ENCODE results near the gene LTBP1.

Gene LTBP1

DNA sequence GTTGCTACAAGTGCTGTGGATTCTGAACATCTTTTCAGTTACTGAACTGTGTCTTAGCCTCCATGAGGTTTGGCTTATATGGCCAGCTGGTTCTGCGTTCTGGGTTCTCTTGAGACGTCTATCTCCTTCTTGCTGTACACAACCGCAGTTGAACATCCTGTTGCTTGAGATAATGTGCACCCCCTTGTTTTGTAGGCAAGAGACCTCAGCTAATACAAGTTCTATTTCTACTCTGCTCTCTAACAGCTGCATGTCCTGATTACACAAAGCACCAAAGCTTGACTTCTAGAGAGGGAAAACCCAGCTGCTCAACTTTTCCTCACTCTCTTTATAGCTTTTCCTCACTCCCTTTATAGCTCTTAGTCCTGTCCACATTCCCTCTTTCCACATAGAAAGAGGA is 176.0 kb downstream of the LTBP1 start:
- no peak for DNase-seq

- DNase-seq, result no peak
Observed at GRCh38 chr2:33123216-33123615, 176.5 kb downstream of the LTBP1 start.

GRCh38 chr2:33126552-33126951 is 179.8 kb downstream of the LTBP1 start:
- DNase-seq, result no peak

GRCh38 chr2:33126958-33127357 is 180.2 kb downstream of the LTBP1 start:
- DNase-seq, result no peak

DNA sequence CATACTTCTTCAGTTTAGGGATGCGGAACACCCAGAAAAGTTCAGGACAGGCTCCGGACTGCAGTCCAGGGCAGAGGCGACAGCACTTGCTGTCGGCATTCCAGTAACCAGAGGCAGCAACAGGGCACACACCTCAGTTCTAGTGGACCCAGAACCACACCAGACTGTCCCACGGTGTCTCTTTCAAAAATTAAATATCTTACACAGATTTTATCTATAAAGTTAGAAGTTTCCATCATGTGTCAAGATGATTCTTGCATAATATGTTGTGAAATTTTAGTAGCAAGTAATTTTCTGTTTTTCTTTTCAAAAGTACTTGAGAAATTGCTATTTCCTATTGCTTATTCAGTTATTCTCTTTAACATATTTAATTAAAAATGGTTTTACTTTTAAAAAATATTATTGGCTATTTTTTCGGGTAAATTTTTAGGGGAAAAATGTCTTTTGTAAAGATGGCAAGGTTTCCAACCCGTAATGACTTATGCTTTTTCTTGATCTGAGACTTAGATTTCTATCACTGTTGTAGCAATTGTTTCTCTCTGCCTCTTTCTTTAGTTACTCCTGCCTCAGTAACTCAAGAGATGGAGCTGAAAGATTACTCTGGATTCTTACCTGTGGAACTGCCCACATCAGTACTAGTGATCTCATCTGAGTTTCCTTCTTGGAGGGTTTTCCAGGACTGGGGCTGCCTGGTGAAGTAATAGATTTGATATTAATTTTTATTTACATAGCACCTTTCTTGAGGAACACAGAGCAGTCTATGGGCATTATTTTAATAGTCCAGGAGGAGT is 182.7 kb downstream of the LTBP1 start:
- DNase-seq, result no peak

DNA sequence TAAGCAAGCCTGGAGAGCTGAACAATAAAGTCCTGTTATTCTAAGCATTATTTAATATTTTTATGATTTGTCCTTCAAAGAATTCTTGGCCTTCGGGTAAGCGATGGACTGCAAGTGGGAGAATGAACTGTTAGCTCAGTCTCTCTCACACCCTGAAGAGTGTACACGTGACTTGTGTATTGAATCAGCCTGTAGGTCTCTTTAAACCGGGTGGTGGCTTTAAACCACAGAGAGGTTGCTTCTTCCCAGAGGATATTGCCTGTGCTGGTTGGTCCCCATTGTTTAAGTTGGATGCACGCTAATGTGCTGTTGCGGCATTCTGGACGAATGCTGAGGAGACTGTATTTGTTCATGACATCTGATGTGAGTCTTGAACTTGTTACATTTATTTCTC is 183.3 kb downstream of the LTBP1 start:
- DNase-seq, result no peak

DNA sequence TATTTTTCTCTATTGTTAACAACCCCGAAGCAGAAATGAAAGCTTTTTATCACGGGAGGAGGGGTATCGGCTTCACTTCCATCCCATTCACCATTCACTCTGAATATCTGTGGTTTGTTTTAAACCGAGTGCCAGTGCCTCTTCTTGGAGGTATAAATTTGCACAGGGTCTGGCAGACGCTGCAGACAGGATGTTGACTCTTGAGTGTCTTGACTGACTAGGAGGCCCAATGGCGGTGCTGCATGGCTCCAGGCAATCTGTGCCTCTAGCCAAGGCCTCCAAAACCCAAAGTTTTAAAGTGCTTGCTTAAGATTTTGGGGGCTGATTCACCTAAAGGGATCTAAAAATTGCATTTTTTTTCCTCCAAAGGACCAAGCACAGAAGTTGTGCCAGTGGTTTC is 183.8 kb downstream of the LTBP1 start:
- no peak for DNase-seq

DNA sequence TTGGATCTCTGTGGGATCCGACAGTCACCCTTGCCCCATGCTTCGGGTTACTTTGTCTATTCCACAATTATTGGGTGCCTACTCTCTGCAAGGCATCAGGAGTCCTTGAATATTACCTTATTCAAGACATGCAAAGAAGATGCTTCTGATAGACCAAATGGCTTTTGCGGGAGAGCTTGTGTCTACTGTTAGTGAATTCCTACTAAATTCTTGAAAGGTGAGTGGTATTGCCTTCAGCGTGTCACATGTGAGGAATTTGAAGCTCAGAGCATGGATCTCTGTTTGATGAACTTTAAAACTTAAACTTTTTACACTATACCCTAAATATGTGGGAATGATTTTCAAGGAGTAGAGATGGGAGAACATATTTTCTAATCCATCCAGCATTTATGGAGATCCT is 184.4 kb downstream of the LTBP1 start:
- no peak for DNase-seq

DNA sequence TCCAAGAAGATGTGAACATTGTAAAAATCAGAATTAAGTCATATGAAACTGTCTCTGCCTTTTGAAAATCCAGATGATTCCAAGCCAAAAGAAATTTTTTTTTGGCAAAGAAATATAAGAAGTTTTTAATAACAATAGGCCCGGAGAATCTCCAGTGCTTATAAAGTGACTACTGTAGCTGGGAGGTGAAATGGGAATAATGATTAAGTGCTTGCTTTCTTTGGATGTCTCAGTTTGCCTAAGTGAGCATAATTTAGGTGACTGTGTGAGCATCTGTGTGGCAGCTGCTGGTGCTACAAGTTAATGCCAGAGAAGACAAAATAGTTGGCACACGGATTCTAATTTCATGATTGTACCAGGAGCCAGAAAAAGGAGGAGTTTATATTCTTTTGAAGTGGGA is 185.0 kb downstream of the LTBP1 start:
- no peak for DNase-seq

DNA sequence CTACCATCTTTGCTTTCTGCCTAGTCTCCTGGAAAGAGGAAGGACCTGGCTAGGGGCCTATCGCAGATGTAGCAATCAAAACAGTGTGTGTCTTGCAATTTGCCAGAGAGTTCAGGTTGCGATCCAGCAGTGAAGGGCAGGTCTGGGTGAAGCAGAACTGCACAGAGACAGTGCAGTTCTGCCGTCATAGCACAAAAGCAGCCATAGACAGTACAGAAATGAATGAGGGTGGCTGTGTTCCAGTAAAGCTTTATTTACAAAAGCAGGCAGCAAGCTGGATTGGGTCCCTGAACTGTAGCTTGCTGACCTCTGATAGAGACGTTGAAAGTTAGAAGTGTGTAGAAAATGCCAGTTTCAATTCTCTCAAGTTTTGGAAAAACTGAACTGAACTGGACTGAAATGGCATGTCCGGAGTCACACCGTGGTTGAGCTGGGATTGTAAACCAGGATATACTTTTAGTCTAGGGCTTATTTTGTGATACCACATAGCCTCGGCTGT is 186.8 kb downstream of the LTBP1 start:
- no peak for DNase-seq

DNA sequence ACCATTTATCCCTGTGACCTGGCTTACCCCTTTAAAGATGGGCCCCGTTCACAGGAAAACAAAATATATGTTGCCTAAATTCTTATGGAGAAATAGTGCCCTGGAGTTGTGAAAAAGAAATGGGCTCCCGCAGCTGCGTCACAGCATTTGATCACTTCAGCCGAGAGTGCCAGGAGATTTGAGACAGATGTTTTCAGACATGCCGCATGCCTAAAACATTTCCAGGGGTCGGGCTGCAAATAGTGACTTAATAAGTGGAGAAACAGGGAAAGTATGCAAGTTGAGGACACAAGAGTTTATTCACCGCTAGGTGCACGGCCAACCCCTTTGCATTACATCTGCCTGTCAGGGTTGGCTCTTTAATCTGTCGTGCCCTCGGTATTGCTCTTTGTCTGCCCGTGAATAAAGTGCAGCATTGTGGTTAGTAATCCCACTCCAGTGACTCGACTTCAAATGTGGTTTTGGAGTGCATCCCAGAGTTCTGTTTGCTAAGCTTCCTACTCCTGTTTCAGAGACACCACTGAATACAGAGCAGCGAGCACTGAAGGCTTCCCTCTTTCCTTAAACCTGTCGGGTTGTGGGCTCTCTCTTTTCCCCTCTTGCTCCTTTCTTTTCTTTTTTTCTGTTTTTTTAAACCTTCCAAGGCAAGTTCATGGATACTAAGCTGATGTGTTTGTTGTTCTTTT is 187.5 kb downstream of the LTBP1 start:
- DNase-seq, result peak; percentile 41

GRCh38 chr2:33134791-33135560 is 188.2 kb downstream of the LTBP1 start:
- no peak for DNase-seq

- no peak for DNase-seq
Observed at GRCh38 chr2:33135645-33136044, 188.9 kb downstream of the LTBP1 start.

GRCh38 chr2:33136056-33136455 is 189.3 kb downstream of the LTBP1 start:
- no peak for DNase-seq

DNA sequence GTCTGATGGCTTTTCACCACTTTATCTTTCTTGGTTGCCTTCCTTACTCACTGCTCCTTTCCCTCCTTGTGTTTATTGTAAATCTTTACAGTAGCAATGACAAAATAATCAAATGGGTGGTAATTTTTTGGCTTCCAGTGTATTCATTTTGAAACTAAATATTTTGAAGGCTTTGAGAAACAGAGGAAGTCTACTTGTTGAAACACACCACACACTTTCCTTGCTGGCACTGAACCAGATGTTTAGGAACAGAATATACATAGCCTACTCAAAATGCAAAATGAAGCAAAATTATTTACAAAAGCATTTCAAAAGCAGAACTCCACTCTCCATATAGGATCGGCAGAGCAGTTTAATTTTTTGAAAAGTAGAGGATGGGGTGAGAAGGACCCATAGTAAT is 189.8 kb downstream of the LTBP1 start:
- DNase-seq, result no peak

GRCh38 chr2:33137331-33137730 is 190.6 kb downstream of the LTBP1 start:
- no peak for DNase-seq

- DNase-seq, result no peak
Observed at GRCh38 chr2:33139949-33140348, 193.2 kb downstream of the LTBP1 start.

DNA sequence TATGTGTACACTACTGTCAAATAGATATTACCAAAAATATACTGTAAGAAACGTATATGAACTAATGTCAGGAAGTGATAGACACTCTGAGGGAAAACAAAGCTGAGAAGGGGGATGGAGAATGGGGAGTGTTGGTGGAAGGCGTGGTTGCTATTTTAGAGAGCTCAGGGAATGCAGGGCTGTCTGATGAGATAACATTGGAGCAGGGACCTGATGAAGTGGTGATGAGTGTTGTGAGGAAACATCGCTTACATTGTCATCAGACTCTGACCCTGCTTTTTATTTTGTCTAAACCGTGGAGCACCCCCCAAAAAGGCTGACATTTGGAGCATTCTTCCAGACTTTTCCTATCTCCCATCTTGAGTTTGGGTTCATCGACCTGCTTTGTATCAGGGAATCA is 194.7 kb downstream of the LTBP1 start:
- DNase-seq, result no peak

DNA sequence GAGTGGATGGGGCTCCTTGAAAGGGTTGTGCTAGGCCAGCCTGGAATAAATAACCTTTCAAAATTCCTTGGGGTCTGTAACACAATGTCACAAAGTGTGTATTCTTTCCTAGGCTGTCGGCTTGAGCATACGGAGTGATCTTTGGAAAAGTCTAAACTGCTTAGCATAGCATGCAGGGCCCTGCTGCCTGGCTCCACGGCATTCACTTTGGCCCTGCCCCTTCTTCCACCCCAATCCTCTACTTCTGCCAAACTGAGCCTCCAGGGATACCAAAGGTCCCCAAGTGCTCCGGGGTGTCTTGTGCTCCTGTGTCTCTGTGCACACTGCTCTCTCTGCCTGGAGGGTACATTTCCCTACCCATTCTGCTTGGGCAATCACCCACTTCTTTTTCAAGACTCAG is 196.1 kb downstream of the LTBP1 start:
- DNase-seq, result no peak

DNA sequence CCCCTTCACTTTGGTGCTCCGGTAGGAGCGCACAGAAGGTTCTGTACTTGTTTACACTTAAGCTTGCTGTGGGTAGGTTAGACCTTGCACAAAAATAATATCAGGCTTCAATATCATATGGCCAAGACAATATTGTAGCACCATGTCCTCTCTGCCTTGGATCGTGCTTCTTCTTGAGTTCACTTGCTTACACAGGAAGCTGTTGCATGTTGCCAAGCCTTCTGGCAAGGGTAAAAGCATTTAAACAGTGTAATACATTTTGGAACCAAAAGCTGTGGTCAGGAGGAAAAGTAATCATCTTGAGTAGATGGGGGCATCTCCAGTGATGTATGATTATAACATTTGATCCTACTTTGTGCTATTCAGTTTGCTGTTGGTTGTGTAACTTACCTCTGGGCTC is 197.5 kb downstream of the LTBP1 start:
- DNase-seq, result no peak

- no peak for DNase-seq
Observed at GRCh38 chr2:33145459-33145858, 198.7 kb downstream of the LTBP1 start.

- no peak for DNase-seq
Observed at GRCh38 chr2:33146102-33146501, 199.3 kb downstream of the LTBP1 start.

DNA sequence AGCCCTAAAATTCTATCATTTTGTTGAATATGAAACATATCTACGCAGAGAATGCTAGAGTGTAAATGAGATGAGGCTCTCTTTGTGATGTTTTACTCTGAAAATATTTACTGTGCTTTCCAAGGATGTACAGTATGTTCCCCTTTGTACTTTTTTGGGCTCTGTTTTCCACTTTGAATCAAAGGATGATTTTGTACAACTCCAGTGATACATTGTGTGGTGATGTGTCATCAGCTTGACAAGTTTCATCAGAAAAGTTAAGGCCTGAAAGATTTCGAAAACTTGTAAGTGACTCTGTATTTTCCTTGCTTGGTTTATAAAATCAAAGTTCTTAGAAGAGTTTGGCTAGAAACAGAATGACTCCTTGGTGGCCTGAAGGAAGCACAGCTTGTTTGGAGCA is 206.3 kb downstream of the LTBP1 start:
- DNase-seq, result no peak

GRCh38 chr2:33158482-33159003 is 211.8 kb downstream of the LTBP1 start:
- no peak for DNase-seq
